ENCODE data around the gene MAGI2. TPM values are rescaled to one million over a fixed set of nuclear protein-coding genes. Genes with fewer than 3 reads are reported as not detected.

Gene MAGI2
- total and polyA plus RNA-seq, 4 donors, result 0.37 to 4.1 (median 1.4) TPM

DNA sequence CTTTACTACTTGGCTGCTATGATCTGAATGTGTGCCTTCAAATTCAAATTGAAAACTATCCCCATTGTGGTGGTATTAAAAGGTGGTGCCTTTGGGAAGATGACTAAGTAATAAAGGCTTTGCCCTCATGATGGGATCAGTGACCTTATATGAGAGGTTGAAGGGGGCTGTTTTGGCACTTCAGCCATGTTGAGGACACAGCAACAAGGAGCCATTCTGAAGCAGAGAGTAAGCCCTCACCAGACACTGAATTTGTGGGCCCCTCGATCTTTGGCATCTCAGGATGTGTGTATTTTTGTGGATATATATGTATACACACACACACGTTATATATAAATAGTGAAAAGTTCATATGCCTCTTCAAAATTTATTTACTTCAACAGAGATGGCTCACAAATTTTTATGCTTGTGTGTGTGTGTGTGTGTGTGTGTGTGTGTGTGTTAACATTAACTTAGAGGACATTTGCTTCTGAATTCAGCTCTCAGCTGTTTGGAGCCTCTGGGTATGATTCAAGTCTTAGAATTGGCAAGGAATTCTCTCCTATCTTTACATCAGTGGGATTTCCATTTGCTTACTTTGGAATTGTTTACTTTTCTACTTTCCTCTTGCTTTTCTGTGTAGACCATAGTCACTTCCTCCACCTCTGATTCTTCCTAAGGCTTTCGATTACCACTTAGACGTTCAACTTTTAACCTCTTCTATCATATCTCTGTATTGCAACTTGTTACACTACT is 66.6 kb downstream of the MAGI2 start:
- Histone ChIP-seq H3K36me3 (ENCODE audit: control insufficient read depth in 4 of 4, insufficient read depth in 3 of 4, low read depth in 1 of 4, low read length in 3 of 4) (no peaks in the 10 kb centered on the region), H3K4me3 (ENCODE audit: low read depth in 1 of 3, low read length in 3 of 3) (no peak overlapping the region), H3K27me3 (ENCODE audit: control insufficient read depth in 4 of 4, insufficient read depth in 4 of 4, low read length in 3 of 4) (no peaks in the 10 kb centered on the region), H3K4me1 (ENCODE audit: control insufficient read depth in 4 of 4, insufficient read depth in 4 of 4, low read length in 3 of 4) (no peaks in the 10 kb centered on the region), H3K9me3 (ENCODE audit: control insufficient read depth in 4 of 4, low read length in 3 of 4) (no peaks in the 10 kb centered on the region), H3K27ac (ENCODE audit: low read depth in 1 of 2, low read length in 2 of 2) (no peak overlapping the region), H3K9ac (ENCODE audit: low read depth in 1 of 2, low read length in 2 of 2) (no peak overlapping the region)
- TF ChIP-seq EGR1 (IDR thresholded peaks at IDR 0.05; ENCODE audit: low read depth in 2 of 2) (no peak), GABPA (IDR thresholded peaks at IDR 0.05 in 1 of 2, conservative IDR thresholded peaks at IDR 0.05 in 1 of 2) (no peak), SP1 (IDR thresholded peaks at IDR 0.05) (no peak), RXRA (IDR thresholded peaks at IDR 0.05) (no peak)
- TF ChIP-seq, protein P1, sequence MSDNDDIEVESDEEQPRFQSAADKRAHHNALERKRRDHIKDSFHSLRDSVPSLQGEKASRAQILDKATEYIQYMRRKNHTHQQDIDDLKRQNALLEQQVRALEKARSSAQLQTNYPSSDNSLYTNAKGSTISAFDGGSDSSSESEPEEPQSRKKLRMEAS (IDR thresholded peaks at IDR 0.05), result no peak
- WGBS, result 74% methylated on average over 4 of the region's 4 CpGs
- no peak for DNase-seq (ENCODE audit: low spot score)

DNA sequence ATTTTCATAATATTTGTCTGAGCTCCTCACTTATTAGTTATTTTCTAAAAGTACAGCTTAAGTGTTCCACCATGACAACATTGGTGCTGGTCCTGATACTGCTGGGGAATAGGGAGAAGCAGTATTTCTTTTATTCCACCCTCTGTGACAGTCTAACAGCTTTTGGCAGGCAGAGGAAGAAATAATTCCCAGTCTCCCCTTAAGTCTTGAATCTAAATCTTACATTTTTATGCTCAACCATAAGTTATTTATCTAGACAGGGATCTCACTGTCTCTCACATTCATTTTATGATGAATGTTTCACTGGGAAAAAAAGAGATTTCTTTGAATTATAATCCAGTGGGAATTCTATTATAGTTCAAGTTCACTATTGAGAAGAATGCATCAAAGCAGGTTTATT is 71.5 kb downstream of the MAGI2 start:
- Histone ChIP-seq H3K27ac (ENCODE audit: low read depth in 1 of 2, low read length in 2 of 2) (no peak overlapping the region), H3K36me3 (ENCODE audit: control insufficient read depth in 4 of 4, insufficient read depth in 3 of 4, low read depth in 1 of 4, low read length in 3 of 4) (no peaks in the 10 kb centered on the region), H3K9me3 (ENCODE audit: control insufficient read depth in 4 of 4, low read length in 3 of 4) (no peaks in the 10 kb centered on the region), H3K4me3 (ENCODE audit: low read depth in 1 of 3, low read length in 3 of 3) (no peak overlapping the region), H3K9ac (ENCODE audit: low read depth in 1 of 2, low read length in 2 of 2) (no peak overlapping the region), H3K4me1 (ENCODE audit: control insufficient read depth in 4 of 4, insufficient read depth in 4 of 4, low read length in 3 of 4) (no peaks in the 10 kb centered on the region), H3K27me3 (ENCODE audit: control insufficient read depth in 4 of 4, insufficient read depth in 4 of 4, low read length in 3 of 4) (no peaks in the 10 kb centered on the region)
- no peak for DNase-seq (ENCODE audit: low spot score)
- TF ChIP-seq GABPA (IDR thresholded peaks at IDR 0.05 in 1 of 2, conservative IDR thresholded peaks at IDR 0.05 in 1 of 2) (no peak), SP1 (IDR thresholded peaks at IDR 0.05) (no peak)
- TF ChIP-seq, protein P2, sequence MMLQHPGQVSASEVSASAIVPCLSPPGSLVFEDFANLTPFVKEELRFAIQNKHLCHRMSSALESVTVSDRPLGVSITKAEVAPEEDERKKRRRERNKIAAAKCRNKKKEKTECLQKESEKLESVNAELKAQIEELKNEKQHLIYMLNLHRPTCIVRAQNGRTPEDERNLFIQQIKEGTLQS (IDR thresholded peaks at IDR 0.05), result no peak

DNA sequence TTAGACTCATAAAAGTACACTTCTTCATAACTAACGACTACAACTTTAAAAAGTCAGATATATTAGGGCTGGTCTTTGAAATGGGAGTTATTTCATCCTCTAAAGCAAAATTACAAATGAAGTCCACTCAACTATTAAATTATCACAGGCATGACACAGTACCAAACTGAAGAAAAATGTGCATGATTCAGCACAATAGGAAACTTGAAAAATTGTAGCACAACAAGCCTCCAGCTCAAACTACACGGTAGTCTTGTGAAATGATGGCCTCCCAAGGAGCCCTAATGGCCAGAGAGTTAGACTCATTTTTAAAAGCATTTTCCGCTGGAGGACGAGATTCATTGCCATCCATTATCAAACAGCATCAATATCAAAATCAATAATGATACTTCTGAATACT is 76.4 kb downstream of the MAGI2 start:
- H3K9ac ChIP-seq (ENCODE audit: low read depth in 1 of 2, low read length in 2 of 2), result no peak overlapping the region
- H3K27ac ChIP-seq (ENCODE audit: low read depth in 1 of 2, low read length in 2 of 2), result no peak overlapping the region
- H3K4me3 ChIP-seq (ENCODE audit: low read depth in 1 of 3, low read length in 3 of 3), result no peak overlapping the region
- no peaks in the 10 kb centered on the region for H3K9me3 ChIP-seq (ENCODE audit: control insufficient read depth in 4 of 4, low read length in 3 of 4)
- TF ChIP-seq NR2F2 (IDR thresholded peaks at IDR 0.05), result no peak
- H3K36me3 ChIP-seq (ENCODE audit: control insufficient read depth in 4 of 4, insufficient read depth in 3 of 4, low read depth in 1 of 4, low read length in 3 of 4), result no peaks in the 10 kb centered on the region
- no peaks in the 10 kb centered on the region for H3K27me3 ChIP-seq (ENCODE audit: control insufficient read depth in 4 of 4, insufficient read depth in 4 of 4, low read length in 3 of 4)
- WGBS, result 87% methylated on average over 4 of the region's 4 CpGs
- no peak for DNase-seq (ENCODE audit: low spot score)
- H3K4me1 ChIP-seq (ENCODE audit: control insufficient read depth in 4 of 4, insufficient read depth in 4 of 4, low read length in 3 of 4), result no peaks in the 10 kb centered on the region

DNA sequence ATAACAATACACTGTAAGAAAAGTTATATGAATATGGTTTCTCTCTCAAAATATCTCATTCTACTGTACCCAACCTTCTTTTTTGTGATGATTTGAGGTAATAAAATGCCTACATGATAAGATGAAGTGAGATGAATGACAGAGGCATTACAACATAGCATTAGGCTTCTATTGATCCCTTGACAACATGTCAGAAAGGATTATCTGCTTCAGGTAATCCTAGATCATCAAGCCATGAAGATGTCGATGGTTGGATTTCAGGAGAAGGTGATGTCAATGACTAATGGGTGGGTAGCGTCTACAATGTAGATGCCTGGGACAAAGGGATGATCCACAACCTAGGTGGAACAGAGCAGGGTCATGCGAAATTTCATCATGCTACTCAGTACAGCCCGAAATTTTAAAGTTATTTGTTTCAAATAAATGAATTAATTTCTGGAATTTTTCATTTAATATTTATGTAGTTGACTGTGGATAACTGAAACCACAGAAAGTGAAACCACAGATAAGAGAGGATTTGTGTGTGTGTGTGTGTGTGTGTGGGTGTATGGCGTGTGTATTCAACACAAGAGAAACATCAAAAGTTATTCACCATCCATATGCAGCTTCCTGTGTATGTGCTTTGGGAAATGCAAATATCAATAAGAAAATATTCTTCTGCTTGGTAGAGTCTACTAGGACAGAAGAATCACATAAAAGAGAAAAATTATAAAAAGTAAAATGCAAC is 77.0 kb downstream of the MAGI2 start:
- no peak overlapping the region for H3K4me3 ChIP-seq (ENCODE audit: low read depth in 1 of 3, low read length in 3 of 3)
- H3K27ac ChIP-seq (ENCODE audit: low read depth in 1 of 2, low read length in 2 of 2), result no peak overlapping the region
- no peak overlapping the region for H3K9ac ChIP-seq (ENCODE audit: low read depth in 1 of 2, low read length in 2 of 2)
- no peaks in the 10 kb centered on the region for H3K27me3 ChIP-seq (ENCODE audit: control insufficient read depth in 4 of 4, insufficient read depth in 4 of 4, low read length in 3 of 4)
- no peaks in the 10 kb centered on the region for H3K4me1 ChIP-seq (ENCODE audit: control insufficient read depth in 4 of 4, insufficient read depth in 4 of 4, low read length in 3 of 4)
- TF ChIP-seq, protein P3, sequence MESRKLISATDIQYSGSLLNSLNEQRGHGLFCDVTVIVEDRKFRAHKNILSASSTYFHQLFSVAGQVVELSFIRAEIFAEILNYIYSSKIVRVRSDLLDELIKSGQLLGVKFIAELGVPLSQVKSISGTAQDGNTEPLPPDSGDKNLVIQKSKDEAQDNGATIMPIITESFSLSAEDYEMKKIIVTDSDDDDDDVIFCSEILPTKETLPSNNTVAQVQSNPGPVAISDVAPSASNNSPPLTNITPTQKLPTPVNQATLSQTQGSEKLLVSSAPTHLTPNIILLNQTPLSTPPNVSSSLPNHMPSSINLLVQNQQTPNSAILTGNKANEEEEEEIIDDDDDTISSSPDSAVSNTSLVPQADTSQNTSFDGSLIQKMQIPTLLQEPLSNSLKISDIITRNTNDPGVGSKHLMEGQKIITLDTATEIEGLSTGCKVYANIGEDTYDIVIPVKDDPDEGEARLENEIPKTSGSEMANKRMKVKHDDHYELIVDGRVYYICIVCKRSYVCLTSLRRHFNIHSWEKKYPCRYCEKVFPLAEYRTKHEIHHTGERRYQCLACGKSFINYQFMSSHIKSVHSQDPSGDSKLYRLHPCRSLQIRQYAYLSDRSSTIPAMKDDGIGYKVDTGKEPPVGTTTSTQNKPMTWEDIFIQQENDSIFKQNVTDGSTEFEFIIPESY (IDR thresholded peaks at IDR 0.05), result no peak
- TF ChIP-seq, protein P1 (IDR thresholded peaks at IDR 0.05), result no peak
- TF ChIP-seq EGR1 (IDR thresholded peaks at IDR 0.05; ENCODE audit: low read depth in 2 of 2), result no peak
- no peak for TF ChIP-seq NR2F2 (IDR thresholded peaks at IDR 0.05)
- TF ChIP-seq GABPA (IDR thresholded peaks at IDR 0.05 in 1 of 2, conservative IDR thresholded peaks at IDR 0.05 in 1 of 2), result no peak
- DNase-seq (ENCODE audit: low spot score), result no peak
- no peaks in the 10 kb centered on the region for H3K36me3 ChIP-seq (ENCODE audit: control insufficient read depth in 4 of 4, insufficient read depth in 3 of 4, low read depth in 1 of 4, low read length in 3 of 4)
- H3K9me3 ChIP-seq (ENCODE audit: control insufficient read depth in 4 of 4, low read length in 3 of 4), result no peaks in the 10 kb centered on the region
- 84% methylated on average over 5 of the region's 5 CpGs for WGBS

Data from liver (tissue), 9 donors.